BE2C (cell line): ENCODE results near the gene DBP.

ENCODE experiments used
- DNase-seq: peaks from one replicate; pipeline ENCODE4 v3.0.0-alpha.2; 2020
- H3K27me3 ChIP-seq: fragments of 250-450 bp; sonication (Bioruptor Pico); 2 replicates; pipeline ENCODE4 v1.5.1; 2020; ENCODE audit warnings: mild to moderate bottlenecking
- H3K36me3 ChIP-seq: fragments of 250-450 bp; sonication (Bioruptor Pico); 2 replicates; pipeline ENCODE4 v1.5.1; 2020; ENCODE audit warnings: mild to moderate bottlenecking
- H3K4me1 ChIP-seq: fragments of 250-450 bp; sonication (Bioruptor Pico); 2 replicates; pipeline ENCODE4 v1.5.1; 2020
- H3K4me3 ChIP-seq: 2 replicates; pipeline ENCODE4 v1.5.1; 2011; ENCODE audit warnings: low read depth, low read length
- H3K9me3 ChIP-seq: fragments of 250-450 bp; sonication (Bioruptor Pico); 2 replicates; pipeline ENCODE4 v1.5.1; 2020
- TF ChIP-seq, protein P1 (sequence below): IDR thresholded peaks from 2 replicates; pipeline ENCODE4 v1.5.1; 2012; ENCODE audit warnings: mild to moderate bottlenecking, low read depth, low read length

Gene DBP

DNA sequence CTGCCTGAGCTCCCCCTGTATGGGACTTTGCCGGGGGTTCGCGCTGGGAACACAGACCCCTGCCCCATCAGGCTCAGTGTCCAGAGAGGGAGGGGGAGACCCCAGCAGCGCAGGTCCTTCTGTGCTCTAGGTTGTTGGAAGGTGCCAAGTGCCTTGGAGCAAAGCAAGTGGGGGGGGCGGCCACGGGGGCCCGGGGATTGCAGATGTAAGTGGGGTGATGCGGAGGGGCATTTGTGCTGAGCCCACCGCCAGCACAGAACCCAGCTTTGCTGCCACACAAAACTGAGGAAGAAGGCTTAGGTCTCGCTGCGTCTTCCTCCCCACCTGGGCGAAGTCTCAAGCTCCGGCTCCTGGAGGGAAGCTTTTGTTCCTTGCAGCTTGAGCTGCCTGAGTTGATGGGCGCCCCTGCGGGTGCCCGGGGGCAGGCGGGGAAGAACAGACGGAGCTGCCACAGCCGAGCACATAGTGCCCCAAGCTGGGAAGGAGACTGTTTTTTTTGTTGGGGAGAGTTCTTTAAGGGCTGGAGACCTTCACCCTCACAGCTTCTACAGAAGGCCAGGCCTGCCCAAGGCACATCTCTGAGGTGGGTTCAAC, 37.1 kb upstream of the DBP start:
- DNase-seq: no peak
- TF ChIP-seq, protein P1, sequence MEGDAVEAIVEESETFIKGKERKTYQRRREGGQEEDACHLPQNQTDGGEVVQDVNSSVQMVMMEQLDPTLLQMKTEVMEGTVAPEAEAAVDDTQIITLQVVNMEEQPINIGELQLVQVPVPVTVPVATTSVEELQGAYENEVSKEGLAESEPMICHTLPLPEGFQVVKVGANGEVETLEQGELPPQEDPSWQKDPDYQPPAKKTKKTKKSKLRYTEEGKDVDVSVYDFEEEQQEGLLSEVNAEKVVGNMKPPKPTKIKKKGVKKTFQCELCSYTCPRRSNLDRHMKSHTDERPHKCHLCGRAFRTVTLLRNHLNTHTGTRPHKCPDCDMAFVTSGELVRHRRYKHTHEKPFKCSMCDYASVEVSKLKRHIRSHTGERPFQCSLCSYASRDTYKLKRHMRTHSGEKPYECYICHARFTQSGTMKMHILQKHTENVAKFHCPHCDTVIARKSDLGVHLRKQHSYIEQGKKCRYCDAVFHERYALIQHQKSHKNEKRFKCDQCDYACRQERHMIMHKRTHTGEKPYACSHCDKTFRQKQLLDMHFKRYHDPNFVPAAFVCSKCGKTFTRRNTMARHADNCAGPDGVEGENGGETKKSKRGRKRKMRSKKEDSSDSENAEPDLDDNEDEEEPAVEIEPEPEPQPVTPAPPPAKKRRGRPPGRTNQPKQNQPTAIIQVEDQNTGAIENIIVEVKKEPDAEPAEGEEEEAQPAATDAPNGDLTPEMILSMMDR: no peak
- Histone ChIP-seq H3K9me3 (no peaks in the 10 kb centered on the region), H3K27me3 (no peaks in the 10 kb centered on the region), H3K36me3 (no peaks in the 10 kb centered on the region), H3K4me3 (no peak overlapping the region), H3K4me1 (peaks cover 4% of the 10 kb centered on the region; the same call in 1 of the 2 replicates)

DNA sequence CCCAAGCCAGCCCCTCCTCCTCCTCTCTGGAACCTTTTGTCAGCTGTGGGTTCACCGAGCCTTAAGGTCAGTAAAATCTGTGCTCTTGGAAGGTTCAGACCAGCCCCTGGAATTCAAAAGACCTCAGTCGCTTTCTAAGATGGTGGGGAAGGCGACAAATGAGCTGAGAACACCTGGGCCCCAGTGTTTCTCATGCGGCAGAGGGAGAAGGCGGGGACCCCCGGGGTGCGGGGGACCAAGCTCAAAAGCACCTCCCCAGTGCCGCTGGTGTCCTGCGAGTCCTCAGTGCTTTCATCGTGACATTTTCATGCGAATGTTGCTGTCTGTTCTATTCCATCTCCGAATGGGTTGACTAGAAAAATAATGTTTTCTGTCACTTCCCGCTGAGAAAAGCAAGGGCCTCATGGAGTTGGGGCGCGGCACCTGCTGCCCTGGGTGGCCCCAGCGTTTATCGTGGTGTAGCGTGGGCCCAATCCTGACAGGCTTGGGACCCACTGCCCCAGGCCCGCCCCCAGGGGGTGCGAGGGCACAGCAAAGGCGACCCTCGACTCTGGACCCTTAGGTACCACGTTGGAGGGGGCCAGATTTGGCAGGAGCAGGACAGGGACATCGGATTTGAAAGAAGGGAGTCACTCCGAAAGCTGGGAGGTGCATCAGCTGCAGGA, 36.4 kb upstream of the DBP start:
- Histone ChIP-seq H3K36me3 (no peaks in the 10 kb centered on the region), H3K27me3 (no peaks in the 10 kb centered on the region), H3K9me3 (no peaks in the 10 kb centered on the region), H3K4me1 (peaks cover 4% of the 10 kb centered on the region; the same call in 1 of the 2 replicates), H3K4me3 (no peak overlapping the region)
- TF ChIP-seq, protein P1: no peak
- DNase-seq: no peak

DNA sequence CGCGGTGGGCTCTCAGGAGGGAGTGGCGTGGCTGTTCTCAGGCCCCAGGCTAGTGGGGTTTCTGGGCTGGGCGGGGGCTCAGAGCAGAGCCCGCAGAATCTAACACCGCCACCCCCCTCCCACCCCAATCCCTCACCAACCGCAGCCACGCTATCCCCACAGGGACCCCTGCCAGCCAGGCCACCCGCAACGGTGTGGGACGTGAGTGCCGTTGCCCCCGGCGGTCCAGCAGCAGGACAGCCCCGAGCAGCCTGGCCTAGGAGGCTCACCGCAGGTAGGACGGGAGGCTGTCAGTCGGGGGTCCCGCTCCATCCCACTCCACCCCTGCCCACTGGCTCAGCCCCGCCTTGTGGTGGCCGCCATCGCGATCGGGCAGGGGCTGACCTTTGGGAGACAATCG, 35.8 kb upstream of the DBP start, which contains the start of gene NTN5:
TSS of gene NTN5 (minus strand) at position 24 of the 400 bp plus-strand sequence. CDS start 2,031 bp downstream, outside the sequence.
- Histone ChIP-seq H3K4me1 (peaks cover 4% of the 10 kb centered on the region; the same call in 1 of the 2 replicates), H3K9me3 (no peaks in the 10 kb centered on the region), H3K27me3 (no peaks in the 10 kb centered on the region), H3K36me3 (no peaks in the 10 kb centered on the region), H3K4me3 (no peak within 1 kb of the TSS)
- DNase-seq: no peak
- TF ChIP-seq, protein P1: no peak

DNA sequence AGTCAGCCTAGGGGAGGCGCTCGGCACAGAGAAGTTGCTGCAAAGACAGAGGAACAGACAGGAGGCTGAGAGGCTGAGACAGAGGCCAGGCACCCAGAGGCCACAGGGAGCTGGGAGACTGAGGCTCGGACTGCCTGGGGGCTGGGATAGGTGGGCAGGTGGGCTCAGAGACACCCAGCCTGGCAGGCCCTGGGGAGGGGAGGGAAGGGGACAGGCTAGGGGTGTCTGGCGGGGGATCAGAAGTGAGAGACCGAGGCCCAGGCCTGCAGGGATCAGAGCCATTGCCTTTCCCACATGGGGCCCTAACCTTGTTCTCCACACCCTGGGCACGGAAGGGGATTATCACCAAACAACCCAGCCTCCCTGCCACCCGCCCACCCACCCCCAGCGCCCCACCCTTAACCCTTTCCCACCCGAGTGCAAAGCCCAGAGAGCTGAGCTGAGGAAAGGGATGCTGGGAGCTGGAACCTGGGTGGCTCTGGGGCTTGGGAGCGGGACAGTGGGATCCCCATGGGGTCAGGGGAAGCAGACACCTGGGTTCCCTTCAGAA, 34.3 kb upstream of the DBP start:
- Histone ChIP-seq H3K27me3 (no peaks in the 10 kb centered on the region), H3K4me1 (peaks cover 4% of the 10 kb centered on the region; the same call in 1 of the 2 replicates), H3K36me3 (no peaks in the 10 kb centered on the region), H3K4me3 (no peak overlapping the region), H3K9me3 (no peaks in the 10 kb centered on the region)
- DNase-seq: no peak
- TF ChIP-seq, protein P1: no peak

DNA sequence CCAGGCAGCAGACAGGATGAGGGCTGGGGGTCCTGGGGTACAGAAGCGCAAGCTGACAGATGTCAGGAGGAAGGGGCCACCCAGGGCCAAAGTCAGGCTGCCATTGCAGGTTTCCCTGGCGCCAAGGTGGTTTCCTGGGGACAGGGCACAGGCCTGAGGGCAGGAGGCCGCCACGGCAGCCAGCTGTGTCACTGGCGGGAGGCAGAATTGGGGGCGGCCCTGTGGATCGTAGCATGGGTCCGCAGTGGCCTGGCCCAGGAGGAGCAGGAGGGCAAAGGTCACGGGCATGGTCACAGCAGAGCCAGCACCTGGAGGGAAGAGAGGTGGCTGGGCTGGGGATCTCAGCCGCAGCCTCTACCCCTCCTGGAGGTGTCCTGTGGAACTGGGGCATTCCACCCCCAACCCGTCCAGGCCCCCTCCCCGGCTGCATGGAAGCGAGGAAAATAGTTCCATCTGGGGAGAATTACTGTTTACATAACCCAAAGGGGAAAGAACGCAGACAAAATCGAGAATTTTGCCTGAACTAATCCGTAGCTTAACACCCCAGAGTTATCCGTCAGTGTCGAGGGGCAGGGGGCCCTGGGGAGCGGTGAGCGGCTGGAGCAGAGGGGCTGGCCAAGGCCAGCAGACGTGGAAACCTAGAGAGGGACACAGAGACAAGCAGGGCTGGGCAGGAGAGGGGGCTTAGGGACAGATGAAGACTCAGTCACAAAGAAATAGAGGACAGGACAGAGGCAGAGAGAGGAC, 33.7 kb upstream of the DBP start:
- Histone ChIP-seq H3K27me3 (no peaks in the 10 kb centered on the region), H3K4me1 (peaks cover 4% of the 10 kb centered on the region; the same call in 1 of the 2 replicates), H3K4me3 (no peak overlapping the region), H3K9me3 (no peaks in the 10 kb centered on the region), H3K36me3 (no peaks in the 10 kb centered on the region)
- DNase-seq: no peak
- TF ChIP-seq, protein P1: no peak
